Lung (tissue), 12 donors: ENCODE data around the gene STC2. TPM values are rescaled to one million over a fixed set of nuclear protein-coding genes. Genes with fewer than 3 reads are reported as not detected.

ENCODE experiments used
- ATAC-seq: fragments of 200-7000 bp; cut with Tn5 transposase; one replicate; pipeline ENCODE4 v1.9.1; 2020; ENCODE audit warnings: moderate number of reproducible peaks; ENCODE audit not compliant: insufficient read depth, low FRiP score
- DNase-seq, 3 donors: peaks; one replicate each; pipeline ENCODE4 v3.0.0-alpha.2; 2013 to 2017
- H3K27ac ChIP-seq, 2 donors: one replicate each; pipeline ENCODE4 v1.5.1; 2013; ENCODE audit warnings: mild to moderate bottlenecking in 2 of 2, moderate library complexity in 2 of 2, control low read depth in 1 of 2, inconsistent platforms in 1 of 2, low read depth in 1 of 2, low read length in 1 of 2
- H3K27me3 ChIP-seq, 3 donors: one replicate each; pipeline ENCODE4 v1.5.1; 2013; ENCODE audit warnings: low read length in 2 of 3; ENCODE audit not compliant: control insufficient read depth in 3 of 3, insufficient read depth in 3 of 3
- H3K36me3 ChIP-seq, 4 donors: one replicate each; pipeline ENCODE4 v1.5.1; 2013; ENCODE audit warnings: low read length in 4 of 4, mild to moderate bottlenecking in 1 of 4, moderate library complexity in 1 of 4; ENCODE audit not compliant: control insufficient read depth in 4 of 4, insufficient read depth in 4 of 4
- H3K4me1 ChIP-seq, 5 donors: one replicate each; pipeline ENCODE4 v1.5.1; 2013; ENCODE audit warnings: low read length in 5 of 5, mild to moderate bottlenecking in 2 of 5, moderate library complexity in 1 of 5; ENCODE audit not compliant: control insufficient read depth in 5 of 5, insufficient read depth in 5 of 5
- H3K4me3 ChIP-seq: one replicate; pipeline ENCODE4 v1.5.1; 2013; ENCODE audit warnings: mild to moderate bottlenecking, control low read depth, moderate library complexity
- H3K9ac ChIP-seq, 2 donors: one replicate each; pipeline ENCODE4 v1.5.1; 2013; ENCODE audit warnings: low read length in 2 of 2, control low read depth in 1 of 2; ENCODE audit not compliant: insufficient read depth in 1 of 2
- H3K9me3 ChIP-seq, 4 donors: one replicate each; pipeline ENCODE4 v1.5.1; 2013; ENCODE audit warnings: low read length in 3 of 4, mild to moderate bottlenecking in 1 of 4, moderate library complexity in 1 of 4; ENCODE audit not compliant: control insufficient read depth in 4 of 4, insufficient read depth in 3 of 4
- WGBS, 2 donors: extraction: QIAGEN DNeasy Blood & Tissue Kit; methylation state at CpG; one replicate each; pipeline ENCODE4 v1.1.7; 2013; 5-methylcytosine and 5-hydroxymethylcytosine counted together
- polyA plus RNA-seq, 2 donors: library from polyadenylated mRNA; stranded (reverse); fragments of 200-250 nt; gene quantifications; one replicate each; pipeline ENCODE4 v1.2.1, GENCODE V29; 2013
- total RNA-seq, 2 donors: library from RNA; depleted of rRNA in 1 of 2; stranded (reverse); fragments of >200 nt in 1 of 2; gene quantifications; one replicate each; pipeline ENCODE4 v1.2.1, GENCODE V29; 2014 to 2021
- TF ChIP-seq, protein P1 (sequence below): IDR thresholded peaks from 2 replicates; pipeline ENCODE4 v1.5.1; 2012; ENCODE audit warnings: mild to moderate bottlenecking; ENCODE audit errors: control extremely low read depth, extremely low read depth
- donor health status: control.
- donor health status: control.
- donor health status: Bipolar disorder and iron deficiency.
- donor health status: healthy.
- donor health status: DM: yes; HTN: yes; CAD: no.

The STC2 gene
- total and polyA plus RNA-seq, 4 donors: 3.1 to 18.1 (median 8.4) TPM

DNA sequence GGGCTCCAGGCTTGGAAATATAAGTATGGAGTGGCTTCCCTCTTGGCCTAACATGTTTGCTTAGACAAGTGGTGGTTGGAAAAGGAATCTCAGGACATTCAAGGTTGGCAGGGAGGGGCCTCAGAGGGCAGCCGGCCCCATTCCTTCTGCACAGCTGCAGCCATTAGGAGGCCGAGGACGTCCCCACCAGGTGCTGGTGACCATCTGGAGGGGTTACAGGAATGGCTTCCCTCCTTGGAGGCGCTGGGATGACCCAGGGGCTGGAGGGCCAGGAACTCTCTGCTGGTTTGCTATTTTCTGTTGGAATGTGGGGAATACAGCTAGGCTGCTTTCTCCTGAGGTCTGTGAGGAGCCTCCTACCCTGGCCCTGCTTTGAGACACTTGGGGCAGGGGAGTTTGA is 18.5 kb downstream of the STC2 start:
- peaks cover 0 to 3% (median 0%) of the 10 kb centered on the region in 4 donors for H3K9me3 ChIP-seq
- no peaks in the 10 kb centered on the region for H3K27me3 ChIP-seq
- no peak for ATAC-seq
- H3K36me3 ChIP-seq: no peaks in the 10 kb centered on the region
- DNase-seq: no peak
- WGBS, 2 donors: 89 to 91% methylated on average over 4 of the region's 4 CpGs
- no peak overlapping the region for H3K9ac ChIP-seq
- H3K27ac ChIP-seq: no peak overlapping the region
- TF ChIP-seq, protein P1, sequence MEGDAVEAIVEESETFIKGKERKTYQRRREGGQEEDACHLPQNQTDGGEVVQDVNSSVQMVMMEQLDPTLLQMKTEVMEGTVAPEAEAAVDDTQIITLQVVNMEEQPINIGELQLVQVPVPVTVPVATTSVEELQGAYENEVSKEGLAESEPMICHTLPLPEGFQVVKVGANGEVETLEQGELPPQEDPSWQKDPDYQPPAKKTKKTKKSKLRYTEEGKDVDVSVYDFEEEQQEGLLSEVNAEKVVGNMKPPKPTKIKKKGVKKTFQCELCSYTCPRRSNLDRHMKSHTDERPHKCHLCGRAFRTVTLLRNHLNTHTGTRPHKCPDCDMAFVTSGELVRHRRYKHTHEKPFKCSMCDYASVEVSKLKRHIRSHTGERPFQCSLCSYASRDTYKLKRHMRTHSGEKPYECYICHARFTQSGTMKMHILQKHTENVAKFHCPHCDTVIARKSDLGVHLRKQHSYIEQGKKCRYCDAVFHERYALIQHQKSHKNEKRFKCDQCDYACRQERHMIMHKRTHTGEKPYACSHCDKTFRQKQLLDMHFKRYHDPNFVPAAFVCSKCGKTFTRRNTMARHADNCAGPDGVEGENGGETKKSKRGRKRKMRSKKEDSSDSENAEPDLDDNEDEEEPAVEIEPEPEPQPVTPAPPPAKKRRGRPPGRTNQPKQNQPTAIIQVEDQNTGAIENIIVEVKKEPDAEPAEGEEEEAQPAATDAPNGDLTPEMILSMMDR: no peak
- peaks cover 0 to 44% (median 20%) of the 10 kb centered on the region in 5 donors for H3K4me1 ChIP-seq
- no peak overlapping the region for H3K4me3 ChIP-seq

DNA sequence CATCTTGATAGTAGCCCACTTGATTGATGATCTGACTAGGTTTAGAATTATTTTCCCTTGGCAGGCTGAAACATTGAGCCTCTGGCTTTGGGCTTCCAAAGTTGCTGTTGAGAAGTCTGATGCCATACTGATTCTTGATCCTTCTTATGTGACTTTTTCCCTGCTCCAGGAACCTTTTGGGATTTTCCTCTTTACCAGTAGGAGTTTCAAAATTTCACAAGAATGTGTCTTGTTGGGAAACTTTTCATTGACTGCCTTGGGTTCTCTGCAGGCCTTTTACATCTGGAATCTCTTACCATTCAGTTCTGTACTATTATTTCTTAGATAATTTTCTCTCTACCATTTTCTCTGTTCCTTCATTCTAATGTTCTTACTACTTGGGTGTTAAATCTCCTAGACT is 20.0 kb downstream of the STC2 start:
- Histone ChIP-seq H3K27ac (no peak overlapping the region), H3K4me3 (no peak overlapping the region), H3K9me3 (peaks cover 0 to 3% (median 0%) of the 10 kb centered on the region in 4 donors), H3K36me3 (no peaks in the 10 kb centered on the region), H3K9ac (no peak overlapping the region), H3K4me1 (peaks cover 0 to 48% (median 20%) of the 10 kb centered on the region in 5 donors), H3K27me3 (no peaks in the 10 kb centered on the region)
- no peak for DNase-seq
- TF ChIP-seq, protein P1: no peak
- no peak for ATAC-seq

DNA sequence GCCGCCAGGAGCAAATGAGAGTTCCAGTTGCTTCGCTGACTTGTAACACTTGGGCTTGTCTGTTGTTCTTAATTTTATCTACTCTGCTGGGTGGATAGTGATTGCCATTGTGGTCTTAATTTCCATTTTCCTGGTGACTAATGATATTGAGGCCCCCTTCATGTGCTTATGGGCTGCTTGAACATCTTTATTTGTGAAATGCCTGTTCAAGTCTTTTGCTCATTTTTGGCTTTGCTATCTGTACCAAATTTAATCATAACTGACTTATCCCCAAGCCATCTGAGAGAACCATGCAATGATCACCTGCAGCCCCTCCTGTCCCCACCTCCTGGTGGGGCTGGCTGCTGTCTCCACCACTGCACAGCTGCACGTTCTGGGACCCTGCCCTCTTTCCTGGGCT is 20.5 kb downstream of the STC2 start:
- no peak overlapping the region for H3K9ac ChIP-seq
- no peak overlapping the region for H3K4me3 ChIP-seq
- TF ChIP-seq, protein P1: no peak
- DNase-seq: no peak
- no peaks in the 10 kb centered on the region for H3K36me3 ChIP-seq
- no peaks in the 10 kb centered on the region for H3K27me3 ChIP-seq
- WGBS, 2 donors: 91 to 92% methylated on average over 3 of the region's 3 CpGs
- H3K4me1 ChIP-seq: peaks cover 0 to 46% (median 17%) of the 10 kb centered on the region in 5 donors
- H3K9me3 ChIP-seq: peaks cover 0 to 3% (median 0%) of the 10 kb centered on the region in 4 donors
- no peak for ATAC-seq
- H3K27ac ChIP-seq: no peak overlapping the region

DNA sequence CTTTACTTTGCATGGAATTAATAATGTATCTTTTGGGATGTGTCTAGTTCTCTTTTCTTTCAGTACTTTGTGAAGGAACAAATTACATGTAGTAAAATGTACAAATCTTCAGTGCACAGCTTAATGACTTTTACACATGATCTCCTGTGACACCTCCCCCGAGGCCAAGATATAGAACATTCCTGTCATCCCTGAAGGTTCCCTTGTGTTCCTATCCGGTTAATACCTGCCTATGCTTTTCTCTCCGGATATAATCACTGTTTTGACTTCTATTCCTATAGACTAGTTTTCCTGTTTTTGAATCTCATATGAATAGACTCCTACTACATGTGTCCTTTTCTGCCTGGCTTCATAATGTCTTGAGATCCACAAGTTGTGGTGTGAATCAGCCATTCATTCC is 21.5 kb downstream of the STC2 start:
- DNase-seq (no peak), ATAC-seq (no peak)
- no peak overlapping the region for H3K9ac ChIP-seq
- H3K36me3 ChIP-seq: no peaks in the 10 kb centered on the region
- no peak overlapping the region for H3K27ac ChIP-seq
- H3K4me1 ChIP-seq: peaks cover 0 to 48% (median 22%) of the 10 kb centered on the region in 5 donors
- no peaks in the 10 kb centered on the region for H3K27me3 ChIP-seq
- TF ChIP-seq, protein P1: no peak
- H3K4me3 ChIP-seq: no peak overlapping the region
- WGBS, 2 donors: 84 to 88% methylated on average over 3 of the region's 3 CpGs
- peaks cover 0 to 2% (median 0%) of the 10 kb centered on the region in 4 donors for H3K9me3 ChIP-seq
